ENCODE results near the gene ZNG1A.
"Not testable (repeated sequence)": the region's sequence is repeated elsewhere in the genome, so short reads cannot be mapped to it uniquely, and the experiment has no call there.

The ZNG1A gene

GRCh38 chr9:110672-111071 lies 68.2 kb downstream of the ZNG1A start:
- DNase-seq (ENCODE audit: low spot score); H3K4me3 ChIP-seq (ENCODE audit: severe bottlenecking); ATAC-seq (ENCODE audit: low read depth); H3K36me3 ChIP-seq (ENCODE audit: low read depth); H3K4me1 ChIP-seq (ENCODE audit: insufficient read depth, poor library complexity, severe bottlenecking); H3K9me3 ChIP-seq (ENCODE audit: severe bottlenecking); H3K27ac ChIP-seq (ENCODE audit: poor library complexity, severe bottlenecking): not testable (repeated sequence)
- peaks cover 50% of the 10 kb centered on the region for H3K27me3 ChIP-seq (ENCODE audit: insufficient read depth, poor library complexity, severe bottlenecking)

GRCh38 chr9:109540-109939 lies 69.3 kb downstream of the ZNG1A start:
- not testable (repeated sequence) for H3K36me3 ChIP-seq (ENCODE audit: low read depth); H3K27ac ChIP-seq (ENCODE audit: poor library complexity, severe bottlenecking); H3K4me3 ChIP-seq (ENCODE audit: severe bottlenecking); DNase-seq (ENCODE audit: low spot score); H3K9me3 ChIP-seq (ENCODE audit: severe bottlenecking); H3K4me1 ChIP-seq (ENCODE audit: insufficient read depth, poor library complexity, severe bottlenecking)
- peak; percentile 53; the same call in 2 of the 3 replicates for ATAC-seq (ENCODE audit: low read depth)
- H3K27me3 ChIP-seq (ENCODE audit: insufficient read depth, poor library complexity, severe bottlenecking), result peaks cover 42% of the 10 kb centered on the region

- peaks cover 36% of the 10 kb centered on the region for H3K27me3 ChIP-seq (ENCODE audit: insufficient read depth, poor library complexity, severe bottlenecking)
- not testable (repeated sequence) for H3K9me3 ChIP-seq (ENCODE audit: severe bottlenecking); H3K4me3 ChIP-seq (ENCODE audit: severe bottlenecking); H3K36me3 ChIP-seq (ENCODE audit: low read depth); H3K4me1 ChIP-seq (ENCODE audit: insufficient read depth, poor library complexity, severe bottlenecking); H3K27ac ChIP-seq (ENCODE audit: poor library complexity, severe bottlenecking); DNase-seq (ENCODE audit: low spot score)
- peak; percentile 47 for ATAC-seq (ENCODE audit: low read depth)
Observed at GRCh38 chr9:108742-109495, 69.9 kb downstream of the ZNG1A start.

- H3K4me1 ChIP-seq (ENCODE audit: insufficient read depth, poor library complexity, severe bottlenecking); DNase-seq (ENCODE audit: low spot score); ATAC-seq (ENCODE audit: low read depth); H3K27ac ChIP-seq (ENCODE audit: poor library complexity, severe bottlenecking); H3K36me3 ChIP-seq (ENCODE audit: low read depth); H3K4me3 ChIP-seq (ENCODE audit: severe bottlenecking); H3K9me3 ChIP-seq (ENCODE audit: severe bottlenecking): not testable (repeated sequence)
- H3K27me3 ChIP-seq (ENCODE audit: insufficient read depth, poor library complexity, severe bottlenecking), result peaks cover 20% of the 10 kb centered on the region
Observed at GRCh38 chr9:105991-106390, 72.9 kb downstream of the ZNG1A start.

- H3K4me1 ChIP-seq (ENCODE audit: insufficient read depth, poor library complexity, severe bottlenecking); ATAC-seq (ENCODE audit: low read depth); H3K9me3 ChIP-seq (ENCODE audit: severe bottlenecking); DNase-seq (ENCODE audit: low spot score); H3K36me3 ChIP-seq (ENCODE audit: low read depth); H3K27me3 ChIP-seq (ENCODE audit: insufficient read depth, poor library complexity, severe bottlenecking); H3K4me3 ChIP-seq (ENCODE audit: severe bottlenecking); H3K27ac ChIP-seq (ENCODE audit: poor library complexity, severe bottlenecking): not testable (repeated sequence)
Observed at GRCh38 chr9:100430-100829, 78.4 kb downstream of the ZNG1A start.

GRCh38 chr9:99867-100266 lies 79.0 kb downstream of the ZNG1A start:
- not testable (repeated sequence) for H3K36me3 ChIP-seq (ENCODE audit: low read depth); ATAC-seq (ENCODE audit: low read depth); DNase-seq (ENCODE audit: low spot score); H3K4me1 ChIP-seq (ENCODE audit: insufficient read depth, poor library complexity, severe bottlenecking); H3K9me3 ChIP-seq (ENCODE audit: severe bottlenecking); H3K27ac ChIP-seq (ENCODE audit: poor library complexity, severe bottlenecking); H3K27me3 ChIP-seq (ENCODE audit: insufficient read depth, poor library complexity, severe bottlenecking); H3K4me3 ChIP-seq (ENCODE audit: severe bottlenecking)

GRCh38 chr9:98775-99174 lies 80.1 kb downstream of the ZNG1A start:
- ATAC-seq (ENCODE audit: low read depth); H3K27me3 ChIP-seq (ENCODE audit: insufficient read depth, poor library complexity, severe bottlenecking); H3K4me1 ChIP-seq (ENCODE audit: insufficient read depth, poor library complexity, severe bottlenecking); H3K4me3 ChIP-seq (ENCODE audit: severe bottlenecking); H3K27ac ChIP-seq (ENCODE audit: poor library complexity, severe bottlenecking); H3K36me3 ChIP-seq (ENCODE audit: low read depth); DNase-seq (ENCODE audit: low spot score); H3K9me3 ChIP-seq (ENCODE audit: severe bottlenecking): not testable (repeated sequence)

GRCh38 chr9:94992-95391 lies 83.9 kb downstream of the ZNG1A start:
- not testable (repeated sequence) for H3K9me3 ChIP-seq (ENCODE audit: severe bottlenecking); H3K36me3 ChIP-seq (ENCODE audit: low read depth); H3K27me3 ChIP-seq (ENCODE audit: insufficient read depth, poor library complexity, severe bottlenecking); H3K27ac ChIP-seq (ENCODE audit: poor library complexity, severe bottlenecking); H3K4me1 ChIP-seq (ENCODE audit: insufficient read depth, poor library complexity, severe bottlenecking); ATAC-seq (ENCODE audit: low read depth); DNase-seq (ENCODE audit: low spot score); H3K4me3 ChIP-seq (ENCODE audit: severe bottlenecking)

GRCh38 chr9:94323-94722 lies 84.5 kb downstream of the ZNG1A start:
- H3K36me3 ChIP-seq (ENCODE audit: low read depth); H3K27me3 ChIP-seq (ENCODE audit: insufficient read depth, poor library complexity, severe bottlenecking); H3K4me3 ChIP-seq (ENCODE audit: severe bottlenecking); DNase-seq (ENCODE audit: low spot score); H3K4me1 ChIP-seq (ENCODE audit: insufficient read depth, poor library complexity, severe bottlenecking); H3K9me3 ChIP-seq (ENCODE audit: severe bottlenecking); H3K27ac ChIP-seq (ENCODE audit: poor library complexity, severe bottlenecking): not testable (repeated sequence)
- ATAC-seq (ENCODE audit: low read depth), result peak; percentile 58; the same call in 2 of the 3 replicates

- not testable (repeated sequence) for H3K27me3 ChIP-seq (ENCODE audit: insufficient read depth, poor library complexity, severe bottlenecking); H3K36me3 ChIP-seq (ENCODE audit: low read depth); H3K4me3 ChIP-seq (ENCODE audit: severe bottlenecking); H3K27ac ChIP-seq (ENCODE audit: poor library complexity, severe bottlenecking); DNase-seq (ENCODE audit: low spot score); H3K9me3 ChIP-seq (ENCODE audit: severe bottlenecking); H3K4me1 ChIP-seq (ENCODE audit: insufficient read depth, poor library complexity, severe bottlenecking); ATAC-seq (ENCODE audit: low read depth)
Observed at GRCh38 chr9:93909-94308, 84.9 kb downstream of the ZNG1A start.

GRCh38 chr9:90851-91250 lies 88.0 kb downstream of the ZNG1A start:
- not testable (repeated sequence) for H3K4me1 ChIP-seq (ENCODE audit: insufficient read depth, poor library complexity, severe bottlenecking); H3K9me3 ChIP-seq (ENCODE audit: severe bottlenecking); H3K36me3 ChIP-seq (ENCODE audit: low read depth); H3K4me3 ChIP-seq (ENCODE audit: severe bottlenecking); H3K27me3 ChIP-seq (ENCODE audit: insufficient read depth, poor library complexity, severe bottlenecking); H3K27ac ChIP-seq (ENCODE audit: poor library complexity, severe bottlenecking); DNase-seq (ENCODE audit: low spot score)
- ATAC-seq (ENCODE audit: low read depth), result peak; percentile 72

All from RWPE2 (cell line).